ENCODE data around the gene MUS81.

MUS81 gene

GRCh38 chr11:65900899-65901180 lies 40.6 kb downstream of the MUS81 start:
- DNase-seq (ENCODE audit: insufficient read length, low spot score) (no peak), FAIRE-seq (no peak)
- no peak for TF ChIP-seq CTCF (IDR thresholded peaks at IDR 0.05; ENCODE audit: insufficient read depth, missing control alignments)

- no peak for TF ChIP-seq CTCF (IDR thresholded peaks at IDR 0.05; ENCODE audit: insufficient read depth, missing control alignments)
- DNase-seq (ENCODE audit: insufficient read length, low spot score) (no peak), FAIRE-seq (no peak)
These were observed 42.8 kb downstream of the MUS81 start for GRCh38 chr11:65903068-65903481.

GRCh38 chr11:65903715-65904114 lies 43.5 kb downstream of the MUS81 start:
- no peak for DNase-seq (ENCODE audit: insufficient read length, low spot score)
- TF ChIP-seq CTCF (IDR thresholded peaks at IDR 0.05; ENCODE audit: insufficient read depth, missing control alignments), result no peak

GRCh38 chr11:65906602-65907001 lies 46.4 kb downstream of the MUS81 start:
- DNase-seq (ENCODE audit: insufficient read length, low spot score) (no peak), FAIRE-seq (no peak)
- no peak for TF ChIP-seq CTCF (IDR thresholded peaks at IDR 0.05; ENCODE audit: insufficient read depth, missing control alignments)

More at GRCh38 chr11:65903715-65904114, 43.5 kb downstream of the MUS81 start:
- no peak for FAIRE-seq

- DNase-seq (ENCODE audit: insufficient read length, low spot score) (no peak), FAIRE-seq (no peak)
- TF ChIP-seq CTCF (IDR thresholded peaks at IDR 0.05; ENCODE audit: insufficient read depth, missing control alignments), result no peak
These were observed 47.6 kb downstream of the MUS81 start for GRCh38 chr11:65907878-65908277.

GRCh38 chr11:65911682-65912568 lies 51.7 kb downstream of the MUS81 start:
- DNase-seq (ENCODE audit: insufficient read length, low spot score) (peak; percentile 65), FAIRE-seq (no peak)
- peak; percentile 17 for TF ChIP-seq CTCF (IDR thresholded peaks at IDR 0.05; ENCODE audit: insufficient read depth, missing control alignments)

- no peak for DNase-seq (ENCODE audit: insufficient read length, low spot score)
- FAIRE-seq, result no peak
- no peak for TF ChIP-seq CTCF (IDR thresholded peaks at IDR 0.05; ENCODE audit: insufficient read depth, missing control alignments)
These were observed 52.6 kb downstream of the MUS81 start for GRCh38 chr11:65912845-65913244.
